ENCODE measurements around the gene COX15. TPM values are rescaled to one million over a fixed set of nuclear protein-coding genes. Genes with fewer than 3 reads are reported as not detected.
"Not testable (repeated sequence)": the region's sequence is repeated elsewhere in the genome, so short reads cannot be mapped to it uniquely, and the experiment has no call there.

COX15 gene
- polyA plus RNA-seq (ENCODE audit: insufficient read length), result 33.2 TPM

- DNase-seq, result peak; percentile 100
Observed at GRCh38 chr10:99732033-99732842, at the start of gene COX15, which contains the start of gene CUTC. Gene COX15, minus strand, starts transcription at chr10:99732127. Its CDS starts 78 bp downstream, at chr10:99732049. Gene CUTC, plus strand, starts transcription at chr10:99732234. Its CDS starts 115 bp downstream, at chr10:99732349.

- DNase-seq, result no peak
Observed at GRCh38 chr10:99779335-99779734, 47.4 kb upstream of the COX15 start.

GRCh38 chr10:99777918-99778714 lies 46.2 kb upstream of the COX15 start:
- DNase-seq, result no peak

- no peak for DNase-seq
Observed at GRCh38 chr10:99775850-99776249, 43.9 kb upstream of the COX15 start.

GRCh38 chr10:99770408-99771045 lies 38.6 kb upstream of the COX15 start:
- no peak for DNase-seq

GRCh38 chr10:99769706-99770105 lies 37.8 kb upstream of the COX15 start:
- DNase-seq, result no peak

- no peak for DNase-seq
Observed at GRCh38 chr10:99768556-99768955, 36.6 kb upstream of the COX15 start.

GRCh38 chr10:99767901-99768300 lies 36.0 kb upstream of the COX15 start:
- DNase-seq, result no peak

- DNase-seq, result no peak
Observed at GRCh38 chr10:99766302-99766681, 34.4 kb upstream of the COX15 start.

GRCh38 chr10:99765672-99766301 lies 33.9 kb upstream of the COX15 start:
- DNase-seq, result no peak

GRCh38 chr10:99761365-99761764 lies 29.4 kb upstream of the COX15 start:
- DNase-seq, result no peak

GRCh38 chr10:99760321-99760720 lies 28.4 kb upstream of the COX15 start:
- DNase-seq, result no peak

- no peak for DNase-seq
Observed at GRCh38 chr10:99758211-99758891, 26.4 kb upstream of the COX15 start.

- no peak for DNase-seq
Observed at GRCh38 chr10:99756159-99756558, 24.2 kb upstream of the COX15 start.

- DNase-seq, result no peak
Observed at GRCh38 chr10:99754670-99755069, 22.7 kb upstream of the COX15 start.

- no peak for DNase-seq
Observed at GRCh38 chr10:99750641-99751040, 18.7 kb upstream of the COX15 start.

GRCh38 chr10:99748823-99749451 lies 17.0 kb upstream of the COX15 start:
- DNase-seq, result no peak

GRCh38 chr10:99746166-99746565 lies 14.2 kb upstream of the COX15 start:
- not testable (repeated sequence) for DNase-seq

GRCh38 chr10:99743841-99744240 lies 11.9 kb upstream of the COX15 start:
- no peak for DNase-seq

GRCh38 chr10:99742701-99743100 lies 10.8 kb upstream of the COX15 start:
- DNase-seq, result no peak

- no peak for DNase-seq
Observed at GRCh38 chr10:99742254-99742653, 10.3 kb upstream of the COX15 start.
